Measurements from ENCODE around the gene PATJ.
"Not testable (repeated sequence)": the region's sequence is repeated elsewhere in the genome, so short reads cannot be mapped to it uniquely, and the experiment has no call there.

Gene PATJ

DNA sequence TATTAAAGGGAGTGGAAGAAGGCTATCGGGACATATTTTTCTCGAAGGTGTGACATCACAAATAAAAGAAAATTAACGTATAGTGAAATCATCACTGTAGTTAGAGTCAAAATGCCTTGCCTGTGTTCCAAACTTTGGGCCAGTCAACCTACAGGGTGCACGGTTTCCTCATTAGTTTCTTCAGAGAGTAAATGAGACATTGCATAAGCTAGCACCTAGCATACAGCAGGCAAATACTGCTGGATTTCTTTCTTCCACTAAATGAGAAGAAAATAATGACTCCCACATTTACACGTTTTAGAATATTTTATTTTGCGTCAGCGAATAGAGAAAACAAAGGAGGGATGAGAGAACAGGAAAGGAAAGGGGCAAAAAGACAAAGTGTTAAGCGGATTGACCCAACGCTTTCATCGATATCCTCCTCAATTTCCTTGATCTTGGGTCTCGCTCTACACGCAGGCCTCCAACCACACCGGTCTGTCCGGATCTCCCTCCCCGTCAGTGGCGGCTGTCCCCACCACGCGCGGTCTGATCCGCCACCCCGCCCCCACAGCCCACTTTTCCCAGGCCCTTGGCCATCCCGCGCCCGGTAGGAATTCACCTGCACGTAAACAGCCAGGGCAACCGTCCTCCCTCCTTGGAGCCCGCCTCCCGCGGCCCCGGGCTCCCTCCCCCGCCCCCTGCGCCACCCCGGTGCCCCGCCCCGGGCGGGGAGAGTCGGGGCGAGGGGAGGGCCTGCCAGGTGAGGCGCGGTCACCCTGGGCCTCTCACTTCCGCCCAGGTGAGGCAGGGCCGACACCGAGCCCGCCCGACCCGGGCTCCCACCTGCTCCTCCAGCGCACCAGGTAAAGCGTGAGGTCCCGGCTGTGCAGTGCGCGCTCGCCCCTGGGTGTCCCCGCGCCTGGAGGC, at the start of gene PATJ:
TSS of gene PATJ (plus strand) at position 770 of the 909 bp plus-strand sequence. CDS start 20,413 bp downstream, outside the sequence.
- DNase-seq (ENCODE audit: low read depth), result peak; percentile 41

DNA sequence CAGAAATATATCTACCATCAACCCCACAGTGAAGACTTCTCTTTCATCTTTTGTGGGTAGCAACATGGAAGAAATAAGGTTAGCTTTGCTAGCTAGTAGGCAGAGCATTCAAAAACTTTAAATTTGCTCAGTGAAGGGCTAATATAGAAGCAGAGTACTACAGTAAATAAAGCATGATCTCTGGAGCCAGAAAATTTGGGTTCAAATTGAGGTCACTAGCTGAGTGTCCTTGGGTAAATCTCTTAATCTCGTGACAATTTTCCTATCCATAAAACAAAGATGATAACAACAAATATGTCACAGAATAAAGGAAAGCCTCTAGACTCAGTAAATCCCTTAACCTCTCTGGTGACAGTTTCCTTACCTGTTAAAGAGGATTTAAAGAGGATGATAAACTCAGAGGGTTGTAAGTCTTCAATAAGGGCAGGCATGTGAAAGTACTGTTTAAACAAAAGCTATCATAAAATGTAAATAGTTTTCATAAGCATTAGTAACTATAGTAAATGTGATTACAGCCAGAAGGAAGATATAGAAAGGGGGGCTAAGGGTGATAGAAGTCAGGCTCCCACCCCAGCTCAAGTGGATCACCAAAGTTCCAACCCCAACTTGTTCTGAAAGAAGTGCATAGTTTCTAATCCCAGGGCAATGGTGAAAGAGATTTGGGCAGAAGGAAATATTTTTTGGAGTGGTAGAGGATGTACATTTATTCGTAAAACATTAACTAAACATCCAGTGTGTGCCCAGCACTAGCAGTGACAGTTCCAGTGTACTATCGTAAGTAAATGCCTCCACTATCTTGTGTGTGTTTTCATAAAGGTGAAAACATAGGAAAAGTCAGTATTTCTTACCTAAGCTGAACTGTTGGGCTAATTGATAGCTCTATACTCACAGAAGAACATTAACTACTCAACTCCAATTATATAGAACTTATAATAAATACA, 42.1 kb upstream of the PATJ start:
- DNase-seq (ENCODE audit: low read depth), result no peak

DNA sequence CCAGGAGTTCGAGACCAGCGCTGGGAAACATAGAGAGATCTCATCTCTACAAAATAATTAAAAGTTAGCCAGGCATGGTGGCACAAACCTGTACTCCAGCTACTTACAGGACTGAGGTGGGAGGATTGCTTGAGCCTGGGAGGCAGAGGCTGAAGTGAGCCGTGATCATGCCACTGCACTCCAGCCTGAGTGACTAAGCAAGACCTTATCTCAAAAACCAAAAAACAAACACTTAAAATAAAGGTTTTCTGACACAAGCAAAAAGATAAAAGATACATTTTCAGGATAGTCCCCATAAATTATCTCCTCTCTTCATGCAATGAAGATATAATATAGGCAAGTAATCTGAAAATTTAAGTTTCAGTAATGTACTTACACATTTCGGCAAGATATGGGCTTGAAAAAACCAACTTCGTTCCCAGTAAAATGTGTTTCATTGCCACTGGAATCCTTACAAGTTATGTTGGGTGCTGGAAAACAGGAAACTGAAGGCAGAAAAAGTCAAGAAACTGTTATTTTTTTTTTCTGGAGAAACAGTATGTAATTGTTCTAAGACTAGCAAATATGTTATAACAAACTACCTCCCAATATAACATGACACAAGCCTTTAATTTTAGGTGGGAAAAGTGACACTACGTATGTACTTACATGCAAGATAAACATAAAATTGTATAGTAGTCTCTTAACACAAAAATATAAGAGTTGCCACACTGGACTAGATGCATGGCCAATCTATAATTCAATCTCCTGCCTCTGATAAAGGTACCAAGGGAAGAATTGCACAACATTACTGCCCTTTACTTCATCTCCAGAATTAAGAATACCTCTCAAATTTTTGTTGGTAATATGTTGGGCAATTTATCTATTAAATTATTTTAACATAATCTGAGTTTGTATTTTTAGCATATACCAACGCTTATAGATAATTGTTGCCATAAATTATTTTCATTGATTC, 33.0 kb upstream of the PATJ start:
- DNase-seq (ENCODE audit: low read depth), result no peak

- DNase-seq (ENCODE audit: low read depth), result no peak
Measured at GRCh38 chr1:61709908-61710289, 32.4 kb upstream of the PATJ start.

GRCh38 chr1:61711257-61711656, 31.0 kb upstream of the PATJ start:
- DNase-seq (ENCODE audit: low read depth), result not testable (repeated sequence)

- no peak for DNase-seq (ENCODE audit: low read depth)
Measured at GRCh38 chr1:61711969-61712368, 30.3 kb upstream of the PATJ start.

- DNase-seq (ENCODE audit: low read depth), result not testable (repeated sequence)
Measured at GRCh38 chr1:61718996-61719663, 23.1 kb upstream of the PATJ start.

- no peak for DNase-seq (ENCODE audit: low read depth)
Measured at GRCh38 chr1:61724506-61724812, 17.8 kb upstream of the PATJ start.

- DNase-seq (ENCODE audit: low read depth), result peak; percentile 76
Measured at GRCh38 chr1:61724813-61725694, 17.2 kb upstream of the PATJ start, which contains the start of gene TM2D1. TM2D1 (minus strand) TSS chr1:61725141; CDS start chr1:61725120, 21 bp downstream.

DNA sequence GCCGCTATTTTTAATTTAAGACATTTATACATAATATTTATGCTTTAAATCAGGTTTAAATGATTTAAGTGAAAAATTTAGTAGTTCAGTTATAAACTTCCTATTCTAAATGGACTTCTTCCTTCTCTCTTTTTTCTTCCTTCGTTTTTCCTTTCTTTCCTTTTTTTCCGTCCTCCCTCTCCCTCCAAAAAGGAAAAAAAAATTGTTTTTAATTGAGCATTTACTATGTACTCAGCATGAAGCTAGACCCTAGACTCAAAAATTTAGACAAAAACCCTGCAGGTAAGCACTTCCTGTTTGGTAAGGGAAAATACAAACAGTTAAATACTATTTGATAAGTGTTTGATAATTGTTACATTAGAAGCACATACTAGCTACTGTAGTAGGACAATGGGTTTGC, 14.7 kb upstream of the PATJ start:
- no peak for DNase-seq (ENCODE audit: low read depth)

DNA sequence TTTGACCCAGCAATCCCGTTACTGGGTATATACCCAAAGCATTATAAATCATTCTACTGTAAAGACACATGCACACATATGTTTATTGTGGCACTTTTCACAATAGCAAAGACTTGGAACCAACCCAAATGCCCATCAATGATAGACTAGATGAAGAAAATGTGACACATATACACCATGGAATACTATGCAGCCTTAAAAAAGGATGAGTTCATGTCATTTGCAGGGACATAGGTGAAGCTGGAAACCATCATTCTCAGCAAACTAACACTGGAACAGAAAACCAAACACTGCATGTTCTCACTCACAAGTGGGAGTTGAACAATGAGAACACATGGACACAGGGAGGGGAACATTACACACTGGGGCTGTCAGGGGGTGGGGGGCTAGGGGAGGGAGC, 11.6 kb upstream of the PATJ start:
- not testable (repeated sequence) for DNase-seq (ENCODE audit: low read depth)

GRCh38 chr1:61732726-61733125, 9.6 kb upstream of the PATJ start:
- DNase-seq (ENCODE audit: low read depth), result no peak

DNA sequence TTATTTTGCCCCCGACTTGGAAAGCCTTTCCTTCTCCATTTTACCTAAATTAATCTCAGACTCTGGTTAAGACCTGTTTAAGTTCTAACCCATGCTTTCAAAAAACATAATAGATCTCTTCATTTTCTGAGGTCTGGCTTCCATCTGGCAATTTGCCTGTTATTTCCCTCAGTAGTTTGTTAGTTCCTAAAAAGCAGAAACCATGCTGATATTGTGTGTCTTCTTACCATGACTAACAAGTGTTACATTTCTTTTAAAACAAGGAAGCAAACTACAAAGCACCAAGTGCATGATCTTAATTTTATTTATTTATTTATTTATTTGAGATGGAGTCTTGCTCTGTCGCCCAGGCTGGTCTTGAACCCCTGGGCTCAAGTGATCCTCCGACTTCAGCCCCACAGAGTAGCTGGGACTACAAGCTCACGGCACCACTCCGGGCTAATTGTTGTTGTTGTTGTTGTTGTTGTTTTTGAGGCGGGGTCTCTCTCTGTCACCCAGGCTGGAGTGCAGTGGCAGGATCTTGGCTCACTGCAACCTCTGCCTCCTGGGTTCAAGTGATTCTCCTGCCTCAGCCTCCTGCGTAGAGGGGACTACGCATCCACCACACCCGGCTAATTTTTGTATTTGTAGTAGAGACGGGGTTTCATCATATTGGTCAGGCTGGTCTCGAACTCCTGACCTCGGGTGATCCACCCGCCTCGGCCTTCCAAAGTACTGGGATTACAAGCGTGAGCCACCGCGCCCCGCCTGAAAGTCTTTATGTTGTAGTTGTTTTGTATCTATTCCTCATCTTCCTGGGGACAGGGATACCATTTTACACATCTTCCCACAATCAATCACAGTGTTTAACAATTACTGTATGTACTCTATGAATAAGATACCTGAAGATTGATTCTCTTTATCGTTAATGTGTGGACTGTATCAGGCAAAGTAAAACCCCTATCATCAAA, 1.3 kb upstream of the PATJ start:
- no peak for DNase-seq (ENCODE audit: low read depth)

DNA sequence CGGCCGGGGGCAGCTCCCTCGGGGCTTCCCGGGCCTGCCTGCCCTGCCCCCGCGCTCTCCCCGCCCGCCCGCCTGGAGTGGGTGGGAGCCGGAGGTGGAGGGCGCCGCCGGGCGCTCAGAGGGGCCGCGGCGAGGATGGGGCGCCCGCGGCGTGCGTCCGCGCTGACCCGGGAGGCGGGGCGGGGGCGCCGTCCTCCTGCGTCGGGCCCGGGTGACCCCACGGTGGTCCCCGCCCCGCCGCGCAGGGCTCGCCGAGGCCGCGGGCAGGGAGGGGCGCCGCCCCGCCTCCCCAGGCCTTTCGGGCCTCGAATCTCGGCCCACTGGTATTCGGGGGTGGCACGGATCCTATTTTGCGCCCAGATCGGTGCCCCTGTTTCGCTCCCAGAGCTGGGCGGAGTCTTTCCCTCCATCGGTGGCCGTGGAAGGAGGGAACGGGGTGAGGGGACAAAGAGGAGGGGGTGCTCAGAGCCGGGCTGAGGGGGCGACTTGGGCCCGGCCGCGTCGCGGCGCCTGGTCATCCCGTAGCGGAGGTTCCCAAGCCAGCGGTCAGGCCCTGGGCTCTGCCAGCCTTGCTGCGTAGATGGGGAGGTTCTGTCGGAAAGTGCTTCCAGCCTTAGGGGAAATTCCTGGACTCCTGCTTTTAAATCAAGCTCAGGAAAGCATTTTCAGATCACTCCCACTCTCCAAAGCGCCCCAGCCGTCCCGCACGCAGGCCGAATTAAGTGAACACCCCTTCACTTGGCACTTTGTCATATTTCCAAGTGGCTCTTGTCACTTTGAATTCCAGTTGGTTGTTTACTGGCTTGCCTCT, 545 bp downstream of the PATJ start:
- peak; percentile 6 for DNase-seq (ENCODE audit: low read depth)

GRCh38 chr1:61743431-61743705, 1.1 kb downstream of the PATJ start:
- DNase-seq (ENCODE audit: low read depth), result no peak

GRCh38 chr1:61743716-61744580, 1.7 kb downstream of the PATJ start:
- no peak for DNase-seq (ENCODE audit: low read depth)

- DNase-seq (ENCODE audit: low read depth), result no peak
Measured at GRCh38 chr1:61746813-61747212, 4.5 kb downstream of the PATJ start.

Data from activated gamma-delta T cell treated with anti-CD3 and anti-CD28 coated beads, Interleukin-2, amount 50 U/mL, for 16 hours (primary cell).